Measurements from ENCODE around the gene RASSF5. TPM values are rescaled to one million over a fixed set of nuclear protein-coding genes. Genes with fewer than 3 reads are reported as not detected.

The RASSF5 gene
- total and polyA plus RNA-seq, 4 donors, result 4.8 to 10.0 (median 5.5) TPM

DNA sequence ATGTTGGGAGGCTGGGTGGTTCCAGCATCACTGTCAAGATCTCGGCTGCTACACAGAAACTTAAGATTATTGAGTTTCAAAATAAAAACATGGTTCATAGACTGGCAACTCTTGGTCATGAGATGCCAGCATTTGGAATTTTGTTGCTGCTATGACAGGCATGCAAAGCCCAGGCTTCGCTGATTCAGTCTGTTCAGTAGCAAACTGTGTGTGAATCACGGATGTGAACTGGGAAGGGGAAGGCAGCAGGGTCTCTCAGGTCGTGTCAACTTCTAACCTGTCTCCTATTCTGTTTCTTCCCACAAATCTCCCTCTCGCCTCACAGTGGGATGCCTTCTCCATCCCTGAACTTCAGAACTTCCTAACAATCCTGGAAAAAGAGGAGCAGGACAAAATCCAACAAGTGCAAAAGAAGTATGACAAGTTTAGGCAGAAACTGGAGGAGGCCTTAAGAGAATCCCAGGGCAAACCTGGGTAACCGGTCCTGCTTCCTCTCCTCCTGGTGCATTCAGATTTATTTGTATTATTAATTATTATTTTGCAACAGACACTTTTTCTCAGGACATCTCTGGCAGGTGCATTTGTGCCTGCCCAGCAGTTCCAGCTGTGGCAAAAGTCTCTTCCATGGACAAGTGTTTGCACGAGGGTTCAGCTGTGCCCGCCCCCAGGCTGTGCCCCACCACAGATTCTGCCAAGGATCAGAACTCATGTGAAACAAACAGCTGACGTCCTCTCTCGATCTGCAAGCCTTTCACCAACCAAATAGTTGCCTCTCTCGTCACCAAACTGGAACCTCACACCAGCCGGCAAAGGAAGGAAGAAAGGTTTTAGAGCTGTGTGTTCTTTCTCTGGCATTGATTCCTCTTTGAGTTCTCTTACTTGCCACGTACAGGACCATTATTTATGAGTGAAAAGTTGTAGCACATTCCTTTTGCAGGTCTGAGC lies 79.4 kb downstream of the RASSF5 start:
- no peak overlapping the region for H3K4me3 ChIP-seq (ENCODE audit: low read depth in 1 of 3, low read length in 3 of 3)
- DNase-seq (ENCODE audit: low spot score), result no peak
- WGBS, result 85% methylated on average over 13 of the region's 13 CpGs
- no peak overlapping the region for H3K27ac ChIP-seq (ENCODE audit: low read depth in 1 of 2, low read length in 2 of 2)
- no peaks in the 10 kb centered on the region for H3K9me3 ChIP-seq (ENCODE audit: control insufficient read depth in 4 of 4, low read length in 3 of 4)
- peaks cover 4 to 73% (median 45%) of the 10 kb centered on the region in 4 donors for H3K36me3 ChIP-seq (ENCODE audit: control insufficient read depth in 4 of 4, insufficient read depth in 3 of 4, low read depth in 1 of 4, low read length in 3 of 4)
- H3K27me3 ChIP-seq (ENCODE audit: control insufficient read depth in 4 of 4, insufficient read depth in 4 of 4, low read length in 3 of 4), result no peaks in the 10 kb centered on the region
- no peak overlapping the region for H3K9ac ChIP-seq (ENCODE audit: low read depth in 1 of 2, low read length in 2 of 2)
- H3K4me1 ChIP-seq (ENCODE audit: control insufficient read depth in 4 of 4, insufficient read depth in 4 of 4, low read length in 3 of 4), result no peaks in the 10 kb centered on the region
- no peak for TF ChIP-seq EGR1 (IDR thresholded peaks at IDR 0.05; ENCODE audit: low read depth in 2 of 2)
- TF ChIP-seq SP1 (IDR thresholded peaks at IDR 0.05), result no peak
- no peak for TF ChIP-seq HNF4G (IDR thresholded peaks at IDR 0.05)
- TF ChIP-seq REST (IDR thresholded peaks at IDR 0.05), result no peak
- no peak for TF ChIP-seq GABPA (IDR thresholded peaks at IDR 0.05 in 1 of 2, conservative IDR thresholded peaks at IDR 0.05 in 1 of 2)
- TF ChIP-seq RAD21 (IDR thresholded peaks at IDR 0.05), result no peak
- no peak for TF ChIP-seq TAF1 (conservative IDR thresholded peaks at IDR 0.05)
- no peak for TF ChIP-seq FOXA1 (IDR thresholded peaks at IDR 0.05)
- no peak for TF ChIP-seq RXRA (IDR thresholded peaks at IDR 0.05)
- TF ChIP-seq NR2F2 (IDR thresholded peaks at IDR 0.05), result no peak

- no peak overlapping the region for H3K4me3 ChIP-seq (ENCODE audit: low read depth in 1 of 3, low read length in 3 of 3)
- peaks cover 10 to 82% (median 47%) of the 10 kb centered on the region in 4 donors for H3K36me3 ChIP-seq (ENCODE audit: control insufficient read depth in 4 of 4, insufficient read depth in 3 of 4, low read depth in 1 of 4, low read length in 3 of 4)
- TF ChIP-seq, protein P1, sequence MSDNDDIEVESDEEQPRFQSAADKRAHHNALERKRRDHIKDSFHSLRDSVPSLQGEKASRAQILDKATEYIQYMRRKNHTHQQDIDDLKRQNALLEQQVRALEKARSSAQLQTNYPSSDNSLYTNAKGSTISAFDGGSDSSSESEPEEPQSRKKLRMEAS (IDR thresholded peaks at IDR 0.05), result no peak
- no peak for TF ChIP-seq GABPA (IDR thresholded peaks at IDR 0.05 in 1 of 2, conservative IDR thresholded peaks at IDR 0.05 in 1 of 2)
- TF ChIP-seq HNF4G (IDR thresholded peaks at IDR 0.05), result no peak
- no peak for TF ChIP-seq YY1 (IDR thresholded peaks at IDR 0.05)
- no peak for TF ChIP-seq REST (IDR thresholded peaks at IDR 0.05)
- no peak for TF ChIP-seq HNF4A (conservative IDR thresholded peaks at IDR 0.05)
- TF ChIP-seq FOXA1 (IDR thresholded peaks at IDR 0.05), result no peak
- TF ChIP-seq FOXA2 (IDR thresholded peaks at IDR 0.05), result no peak
- TF ChIP-seq, protein P2, sequence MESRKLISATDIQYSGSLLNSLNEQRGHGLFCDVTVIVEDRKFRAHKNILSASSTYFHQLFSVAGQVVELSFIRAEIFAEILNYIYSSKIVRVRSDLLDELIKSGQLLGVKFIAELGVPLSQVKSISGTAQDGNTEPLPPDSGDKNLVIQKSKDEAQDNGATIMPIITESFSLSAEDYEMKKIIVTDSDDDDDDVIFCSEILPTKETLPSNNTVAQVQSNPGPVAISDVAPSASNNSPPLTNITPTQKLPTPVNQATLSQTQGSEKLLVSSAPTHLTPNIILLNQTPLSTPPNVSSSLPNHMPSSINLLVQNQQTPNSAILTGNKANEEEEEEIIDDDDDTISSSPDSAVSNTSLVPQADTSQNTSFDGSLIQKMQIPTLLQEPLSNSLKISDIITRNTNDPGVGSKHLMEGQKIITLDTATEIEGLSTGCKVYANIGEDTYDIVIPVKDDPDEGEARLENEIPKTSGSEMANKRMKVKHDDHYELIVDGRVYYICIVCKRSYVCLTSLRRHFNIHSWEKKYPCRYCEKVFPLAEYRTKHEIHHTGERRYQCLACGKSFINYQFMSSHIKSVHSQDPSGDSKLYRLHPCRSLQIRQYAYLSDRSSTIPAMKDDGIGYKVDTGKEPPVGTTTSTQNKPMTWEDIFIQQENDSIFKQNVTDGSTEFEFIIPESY (IDR thresholded peaks at IDR 0.05), result no peak
- TF ChIP-seq EGR1 (IDR thresholded peaks at IDR 0.05; ENCODE audit: low read depth in 2 of 2), result no peak
- TF ChIP-seq ATF3 (IDR thresholded peaks at IDR 0.05), result no peak
- no peak overlapping the region for H3K27ac ChIP-seq (ENCODE audit: low read depth in 1 of 2, low read length in 2 of 2)
- 89% methylated on average over 14 of the region's 14 CpGs for WGBS
- no peak overlapping the region for H3K9ac ChIP-seq (ENCODE audit: low read depth in 1 of 2, low read length in 2 of 2)
- H3K27me3 ChIP-seq (ENCODE audit: control insufficient read depth in 4 of 4, insufficient read depth in 4 of 4, low read length in 3 of 4), result no peaks in the 10 kb centered on the region
- no peaks in the 10 kb centered on the region for H3K4me1 ChIP-seq (ENCODE audit: control insufficient read depth in 4 of 4, insufficient read depth in 4 of 4, low read length in 3 of 4)
- no peaks in the 10 kb centered on the region for H3K9me3 ChIP-seq (ENCODE audit: control insufficient read depth in 4 of 4, low read length in 3 of 4)
- no peak for DNase-seq (ENCODE audit: low spot score)
These were observed 80.6 kb downstream of the RASSF5 start for GRCh38 chr1:206587904-206588303.
